GM21423 (cell line): ENCODE measurements around the gene DNAJC6.
"Not testable (repeated sequence)": the region's sequence is repeated elsewhere in the genome, so short reads cannot be mapped to it uniquely, and the experiment has no call there.

Experiments
- ATAC-seq: cut with Tn5 transposase; IDR thresholded peaks from one replicate; pipeline ENCODE4 v1.9.1; 2021; ENCODE audit warnings: mild to moderate bottlenecking, moderate library complexity; ENCODE audit not compliant: unreplicated experiment

The DNAJC6 gene

DNA sequence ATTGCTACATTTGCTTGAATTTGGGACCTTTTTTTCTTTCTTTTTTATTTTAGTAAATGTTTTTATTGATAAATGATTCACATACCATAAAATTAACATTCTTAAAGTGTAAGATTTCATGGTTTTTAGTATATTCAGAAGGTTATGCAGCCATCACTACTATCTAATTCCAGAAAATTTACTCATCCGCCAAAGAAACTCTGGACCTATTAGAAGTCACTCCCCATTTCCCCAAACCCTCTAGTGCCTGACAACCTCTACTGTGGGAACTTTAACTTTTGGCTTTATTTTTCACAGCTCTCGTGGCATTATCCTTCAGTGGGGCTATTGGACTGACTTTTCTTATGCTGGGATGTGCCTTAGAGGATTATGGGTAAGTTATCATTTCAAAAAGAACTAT is 115.7 kb downstream of the DNAJC6 start:
- ATAC-seq: no peak

DNA sequence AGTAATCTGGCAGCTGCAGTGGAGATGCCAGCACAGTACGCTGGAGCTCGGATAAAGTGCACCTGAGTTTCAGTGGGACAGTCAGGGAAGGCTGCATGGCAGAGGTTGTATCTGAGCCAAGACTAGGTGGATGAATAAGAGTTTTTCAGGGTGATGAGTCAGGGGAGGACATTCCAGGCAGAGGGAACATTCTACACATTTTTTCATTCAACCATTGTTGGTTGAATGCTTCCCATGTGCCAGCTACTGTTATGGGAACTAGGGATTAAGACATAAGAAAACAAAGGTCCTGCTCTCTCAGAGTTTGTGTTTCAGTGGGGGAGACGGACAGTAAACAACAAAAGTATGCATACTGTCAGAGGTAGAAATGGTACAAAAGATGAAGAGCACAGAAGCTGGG is 116.4 kb downstream of the DNAJC6 start:
- no peak for ATAC-seq

DNA sequence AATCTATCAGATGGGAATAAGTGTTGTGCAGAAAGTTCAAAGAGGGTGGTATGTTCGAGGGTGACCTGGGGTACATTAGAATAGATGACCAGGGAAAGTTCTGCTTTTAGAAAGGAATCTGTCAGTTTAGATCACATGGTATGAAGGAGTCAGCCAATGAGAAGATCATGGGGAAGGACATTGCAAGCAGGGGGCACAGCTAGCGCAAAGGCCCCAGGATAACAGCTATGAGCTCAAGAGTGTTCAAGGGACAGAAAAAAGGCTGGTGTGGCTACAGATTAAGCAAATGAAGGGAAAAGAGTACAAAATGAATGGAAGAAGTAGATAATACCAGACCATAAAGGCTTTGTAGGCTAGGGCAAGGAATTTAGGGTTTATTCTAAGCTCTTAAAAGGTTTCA is 119.7 kb downstream of the DNAJC6 start:
- ATAC-seq: no peak

DNA sequence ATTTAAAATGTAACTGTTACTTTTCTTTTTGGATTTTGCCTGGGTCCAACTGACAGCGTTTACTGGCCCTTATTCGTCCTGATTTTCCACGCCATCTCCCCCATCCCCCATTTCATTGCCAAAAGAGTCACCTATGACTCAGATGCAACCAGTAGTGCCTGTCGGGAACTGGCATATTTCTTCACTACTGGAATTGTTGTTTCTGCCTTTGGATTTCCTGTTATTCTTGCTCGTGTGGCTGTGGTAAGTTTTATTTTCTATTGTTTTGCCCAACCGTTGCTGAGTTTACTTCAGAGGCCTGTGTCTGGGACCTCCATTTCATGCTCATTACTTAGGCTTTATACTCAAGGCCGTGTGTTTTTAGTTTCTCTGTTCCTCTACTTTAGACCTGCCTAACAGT is 120.5 kb downstream of the DNAJC6 start:
- ATAC-seq: no peak

DNA sequence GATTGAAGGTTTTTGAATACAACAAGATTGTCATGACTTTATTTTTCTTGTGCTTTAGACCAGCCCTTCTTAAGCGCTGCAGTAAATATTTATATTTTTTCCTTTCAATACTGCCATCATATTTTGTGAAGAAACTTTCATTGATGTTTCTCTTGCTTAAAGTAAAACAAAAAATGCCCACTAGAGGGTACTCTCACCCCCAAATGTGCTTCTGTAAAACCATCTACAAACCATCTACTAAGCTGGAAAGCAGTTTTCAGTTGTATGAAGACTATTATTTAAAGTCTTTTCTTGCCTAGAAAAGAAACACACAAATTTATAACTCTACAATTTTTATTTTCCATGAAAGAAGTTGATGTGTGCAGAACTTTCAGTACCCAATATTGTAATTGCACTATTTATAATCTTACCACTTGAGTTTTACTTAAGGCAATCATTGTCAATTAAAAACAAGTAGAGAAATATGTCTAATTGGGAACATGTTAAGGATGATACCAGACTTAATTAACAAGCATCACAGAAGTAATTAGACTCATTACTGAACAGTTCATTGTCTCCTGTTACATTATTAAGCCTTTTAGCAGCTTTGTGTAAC is 121.9 kb downstream of the DNAJC6 start:
- ATAC-seq: no peak

DNA sequence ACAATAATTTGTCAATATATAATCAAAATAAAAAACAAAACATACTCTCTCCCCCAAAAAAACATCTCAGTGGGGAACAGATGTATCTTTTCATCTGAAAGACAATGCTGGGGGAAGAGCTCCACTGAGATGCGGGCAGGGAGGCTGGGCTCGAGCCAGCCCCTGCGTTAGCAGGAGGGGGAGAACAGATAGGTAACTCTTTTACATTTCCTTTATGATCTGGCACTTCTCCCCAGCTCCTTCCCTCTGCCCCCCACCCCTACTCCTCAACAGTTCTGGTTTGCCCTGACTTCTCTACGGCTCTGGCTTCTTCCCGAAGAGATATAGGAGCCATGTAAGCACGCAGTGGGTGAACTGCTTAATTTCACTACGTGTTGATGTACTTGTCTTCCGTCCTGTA is 123.6 kb downstream of the DNAJC6 start:
- ATAC-seq: no peak

DNA sequence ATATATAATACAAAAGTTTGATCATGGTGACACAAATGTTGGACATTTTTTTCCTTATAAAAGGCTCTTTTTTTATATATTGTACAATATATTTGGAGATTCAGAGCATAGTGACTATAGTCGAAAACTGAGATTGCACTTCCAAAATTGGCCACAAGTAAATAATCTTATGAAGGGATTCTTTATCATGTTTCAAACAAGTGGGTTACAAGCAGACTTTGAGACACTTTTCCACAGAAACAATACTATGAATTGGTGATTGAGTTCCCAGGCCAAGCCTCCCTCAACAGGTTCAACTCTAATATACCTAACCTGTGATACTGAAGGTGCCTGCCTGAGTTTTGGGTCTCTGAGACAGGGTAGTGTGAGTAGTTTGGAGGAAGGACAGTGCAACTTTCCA is 124.9 kb downstream of the DNAJC6 start:
- ATAC-seq: no peak

DNA sequence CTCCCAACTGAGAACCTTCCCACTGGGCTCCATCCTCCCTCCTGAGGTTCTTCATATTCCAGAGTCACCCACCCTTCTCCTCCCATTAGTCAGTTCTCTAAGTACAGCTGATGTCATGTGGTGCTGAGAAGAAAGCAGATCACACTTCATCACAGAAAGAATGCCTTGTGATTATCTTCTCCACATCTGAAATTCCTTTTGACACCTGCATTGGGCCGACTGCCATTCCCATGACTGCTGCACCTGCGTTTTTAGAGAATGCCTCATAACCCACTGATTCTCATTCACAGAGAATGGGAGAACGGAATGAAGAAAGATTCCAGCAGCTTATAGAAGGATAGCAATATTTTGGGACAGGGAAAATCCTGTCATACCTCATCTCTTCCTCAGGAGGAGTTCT is 125.4 kb downstream of the DNAJC6 start:
- no peak for ATAC-seq

DNA sequence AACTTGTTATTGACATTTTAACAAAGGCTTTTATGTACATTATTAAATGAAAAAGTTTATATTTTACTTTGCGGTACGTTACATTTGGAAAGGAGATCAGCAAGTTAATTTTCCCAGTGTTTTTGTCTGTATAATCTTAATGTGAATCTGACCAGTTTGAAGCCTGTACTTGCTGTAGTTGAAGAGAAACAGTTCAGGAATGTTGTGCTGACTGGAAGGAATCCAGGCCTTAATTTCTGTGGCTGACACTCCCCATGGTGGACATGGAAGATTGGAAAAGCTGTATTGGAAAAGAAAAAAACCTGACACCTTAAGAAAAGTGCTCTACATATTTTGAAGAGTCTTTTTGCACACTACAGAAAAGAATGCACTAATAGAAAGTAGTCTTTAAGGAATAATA is 126.6 kb downstream of the DNAJC6 start:
- ATAC-seq: no peak

DNA sequence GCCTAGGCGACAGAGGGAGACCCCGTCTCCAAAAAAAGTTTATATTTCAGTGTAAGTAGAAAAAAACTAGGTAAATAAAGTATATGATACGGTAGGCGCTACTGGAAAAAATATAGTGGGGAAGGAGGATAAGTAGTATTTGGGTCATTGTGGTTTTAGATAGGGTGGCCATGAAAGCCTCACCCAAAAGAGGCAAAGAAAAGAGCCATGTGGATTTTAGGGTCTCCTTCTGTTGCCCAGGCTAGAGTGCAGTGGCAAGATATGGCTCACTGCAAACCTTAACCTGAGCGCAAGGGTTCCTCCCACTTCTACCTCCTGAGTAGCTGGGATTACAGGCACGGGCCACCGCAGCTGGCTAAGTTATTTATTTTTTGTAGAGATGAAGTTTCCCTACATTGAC is 128.3 kb downstream of the DNAJC6 start:
- no peak for ATAC-seq

DNA sequence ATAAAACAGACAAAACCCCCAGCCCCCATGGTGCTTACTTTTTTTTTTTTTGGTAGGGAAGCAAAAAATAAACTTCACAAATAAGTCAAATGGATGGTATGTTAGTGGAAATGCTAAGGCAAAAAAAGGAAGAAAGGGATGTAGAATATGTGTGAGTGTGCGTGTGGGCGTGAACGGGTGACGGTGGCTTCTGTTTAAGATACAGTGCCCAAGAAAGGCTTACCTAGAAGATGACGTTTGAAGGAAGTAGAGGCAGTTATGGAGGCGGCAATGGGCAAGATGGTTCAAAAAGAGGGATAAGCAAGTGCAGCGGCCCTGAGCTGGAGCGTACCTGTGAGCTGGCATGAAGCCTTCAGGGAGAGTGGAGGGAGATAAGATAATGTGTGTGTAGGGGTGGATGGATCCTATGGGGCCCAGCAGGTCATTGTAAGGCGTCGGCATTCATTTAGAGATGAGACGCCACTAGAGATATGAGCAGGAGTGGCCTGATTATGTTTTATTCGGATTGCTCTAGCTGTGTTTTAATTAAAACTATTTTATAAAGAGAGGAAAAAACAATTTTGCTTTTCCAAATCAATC is 131.1 kb downstream of the DNAJC6 start:
- ATAC-seq: no peak

DNA sequence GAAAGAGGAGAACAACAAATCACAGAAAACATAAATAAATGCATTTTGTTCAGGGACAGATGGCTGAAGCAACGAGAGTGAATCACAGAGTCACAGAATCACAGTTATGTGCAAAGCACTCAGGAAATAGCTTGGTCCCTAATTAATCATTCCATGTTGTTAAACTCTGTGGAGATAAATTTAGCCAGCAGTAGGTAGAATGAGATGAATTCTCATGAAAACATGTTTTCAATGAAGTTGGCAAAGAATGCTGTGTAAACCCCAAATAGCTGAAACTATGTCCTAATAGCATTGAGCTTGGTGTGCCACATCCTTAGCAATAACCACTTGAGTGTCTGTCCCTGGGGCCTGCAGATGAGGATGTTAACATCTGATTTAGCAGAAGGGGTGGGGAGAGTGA is 131.6 kb downstream of the DNAJC6 start:
- ATAC-seq: no peak

DNA sequence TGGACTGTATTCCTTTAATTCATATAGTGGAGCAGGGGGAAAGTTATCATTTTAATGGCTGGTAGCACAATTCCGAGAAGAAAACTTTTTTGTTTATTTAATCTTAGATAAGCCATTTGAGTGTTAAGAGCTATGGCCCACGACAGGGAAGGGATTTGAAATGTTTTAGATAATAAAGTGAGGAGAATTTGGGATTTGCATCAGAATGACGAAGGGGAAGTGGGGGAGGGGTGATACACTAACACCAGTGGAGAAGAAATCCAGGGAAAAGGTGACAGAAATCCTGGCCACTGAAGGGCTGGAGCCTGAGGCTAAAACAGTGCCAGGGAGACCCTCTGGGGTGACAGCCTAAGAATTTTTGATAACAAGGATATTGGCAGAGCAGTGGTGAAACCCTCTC is 132.1 kb downstream of the DNAJC6 start:
- ATAC-seq: no peak

DNA sequence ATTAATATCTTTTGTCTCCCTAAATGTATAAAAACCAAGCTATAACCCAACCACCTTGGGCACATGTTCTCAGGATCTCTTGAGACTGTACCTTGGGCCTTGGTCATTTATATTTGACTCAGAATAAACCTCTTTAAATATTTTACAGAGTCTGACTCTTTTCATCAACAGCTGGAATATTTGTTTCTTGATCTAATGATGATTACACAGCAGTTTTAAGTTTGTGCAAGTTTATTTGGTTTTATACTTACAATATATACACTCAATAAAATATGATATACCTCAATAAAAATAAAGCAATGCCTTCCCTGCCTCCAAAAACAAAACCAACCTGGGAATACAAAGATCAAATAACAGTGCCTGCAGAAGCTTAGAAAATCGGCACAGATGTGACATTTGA is 133.1 kb downstream of the DNAJC6 start:
- no peak for ATAC-seq

DNA sequence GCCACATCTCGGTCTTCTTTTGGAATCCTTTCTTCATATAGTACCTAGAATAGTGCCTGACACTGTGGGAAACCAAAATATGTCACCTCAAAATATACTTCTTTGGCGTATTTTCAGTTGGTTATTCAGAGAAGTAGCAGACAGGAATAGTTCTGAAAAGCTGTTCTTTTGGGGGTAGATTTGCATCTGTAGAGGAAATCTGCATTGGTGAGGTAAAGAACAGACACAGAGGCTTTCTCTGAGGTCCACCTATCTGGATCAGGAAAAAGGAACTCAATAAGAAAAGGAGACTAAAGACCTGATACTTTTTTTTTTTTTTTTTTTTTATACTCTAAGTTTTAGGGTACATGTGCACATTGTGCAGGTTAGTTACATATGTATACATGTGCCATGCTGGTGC is 134.3 kb downstream of the DNAJC6 start:
- no peak for ATAC-seq

DNA sequence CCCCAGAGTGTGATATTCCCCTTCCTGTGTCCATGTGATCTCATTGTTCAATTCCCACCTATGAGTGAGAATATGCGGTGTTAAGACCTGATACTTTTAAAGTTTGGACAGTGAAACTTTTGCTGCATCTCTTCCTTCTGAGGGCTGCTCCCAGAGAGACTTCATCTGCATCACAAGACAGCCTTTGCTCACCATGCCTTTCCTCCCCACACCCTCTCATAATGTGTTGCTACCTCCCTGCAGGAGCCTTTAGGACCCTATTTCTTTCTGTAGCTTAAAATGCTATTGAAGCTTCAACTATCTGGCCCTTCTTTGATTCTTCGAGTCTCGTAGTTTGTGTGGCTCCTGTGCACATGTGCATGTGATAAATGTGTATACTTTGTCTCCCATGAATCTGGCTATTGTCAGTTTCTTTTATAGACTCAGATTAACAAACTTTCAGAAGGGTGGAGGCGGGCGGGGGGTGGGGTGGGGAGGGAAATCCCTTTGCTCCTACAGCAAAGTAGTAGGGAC is 134.8 kb downstream of the DNAJC6 start:
- ATAC-seq: no peak

DNA sequence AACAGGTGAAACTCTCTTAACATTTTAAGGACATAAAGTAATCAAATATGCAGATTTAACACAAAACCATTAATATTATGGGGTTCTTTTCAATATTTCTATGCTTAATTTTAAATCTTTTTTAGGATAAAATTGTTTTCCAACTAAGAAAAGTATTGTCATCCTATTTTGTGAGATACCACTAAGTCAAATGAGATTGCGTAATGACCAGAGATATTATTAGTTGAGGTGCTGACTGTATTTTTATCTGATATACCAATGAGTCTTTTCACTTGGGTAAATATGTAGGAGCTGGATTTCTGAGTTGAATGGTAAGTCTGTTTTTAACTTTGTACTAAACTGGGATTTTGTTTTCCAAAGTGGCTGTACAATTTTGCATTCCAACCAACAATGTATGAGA is 136.5 kb downstream of the DNAJC6 start:
- ATAC-seq: no peak

DNA sequence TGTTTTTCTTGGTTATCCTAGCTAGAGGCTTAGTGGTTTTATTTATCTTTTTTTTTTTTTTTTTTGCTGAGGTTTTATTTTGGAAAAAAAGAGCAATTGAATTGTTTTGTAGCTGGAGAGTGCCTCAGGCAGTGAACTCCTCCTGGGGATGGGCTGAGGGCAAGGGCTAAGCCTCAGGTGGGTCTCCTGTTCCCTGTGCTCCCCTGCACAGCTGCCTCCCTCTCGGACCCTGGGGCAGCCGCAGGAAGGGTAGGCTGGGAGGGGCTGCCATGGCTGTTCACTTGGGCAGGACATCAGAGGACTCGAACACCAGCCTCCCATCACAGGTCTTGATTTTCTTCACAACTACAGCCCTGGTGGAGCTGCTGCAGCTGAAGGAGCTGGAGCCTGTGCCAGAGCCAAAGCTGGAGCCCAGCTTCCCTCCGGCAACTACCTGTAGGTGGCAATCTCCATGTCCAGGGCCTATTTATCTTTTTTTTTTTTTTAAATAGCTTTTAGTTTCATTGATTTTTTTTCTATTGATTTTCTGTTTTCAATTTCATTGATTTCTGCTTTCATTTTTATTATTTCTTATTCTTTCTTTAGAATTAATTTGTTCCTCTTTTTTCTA is 140.0 kb downstream of the DNAJC6 start:
- ATAC-seq: no peak

DNA sequence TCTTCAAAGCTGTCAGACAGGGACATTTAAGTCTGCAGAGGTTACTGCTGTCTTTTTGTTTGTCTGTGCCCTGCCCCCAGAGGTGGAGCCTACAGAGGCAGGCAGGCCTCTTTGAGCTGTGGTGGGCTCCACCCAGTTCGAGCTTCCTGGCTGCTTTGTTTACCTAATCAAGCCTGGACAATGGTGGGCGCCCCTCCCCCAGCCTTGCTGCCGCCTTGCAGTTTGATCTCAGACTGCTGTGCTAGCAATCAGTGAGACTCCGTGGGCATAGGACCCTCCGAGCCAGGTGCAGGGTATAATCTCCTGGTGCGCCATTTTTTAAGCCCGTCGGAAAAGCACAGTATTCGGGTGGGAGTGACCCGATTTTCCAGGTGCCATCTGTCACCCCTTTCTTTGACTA is 146.3 kb downstream of the DNAJC6 start:
- not testable (repeated sequence) for ATAC-seq

DNA sequence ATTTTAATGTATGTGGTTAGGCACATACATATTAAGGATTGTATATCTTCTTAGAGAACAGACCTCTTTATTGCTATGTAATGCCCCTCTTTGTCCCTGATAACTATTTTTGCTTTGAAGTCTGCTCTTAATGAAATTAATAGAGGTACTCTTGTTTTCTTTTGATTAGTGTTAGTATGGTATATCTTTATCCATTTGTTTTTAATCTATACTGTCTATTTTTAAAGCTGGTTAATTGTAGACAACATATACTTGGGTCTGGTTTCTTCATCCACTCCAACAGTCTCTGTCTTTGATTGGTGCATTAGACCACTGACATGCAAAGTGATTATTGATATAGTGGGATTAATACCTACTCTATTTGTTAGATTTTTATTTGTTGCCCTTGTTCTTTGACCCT is 147.1 kb downstream of the DNAJC6 start:
- ATAC-seq: no peak

DNA sequence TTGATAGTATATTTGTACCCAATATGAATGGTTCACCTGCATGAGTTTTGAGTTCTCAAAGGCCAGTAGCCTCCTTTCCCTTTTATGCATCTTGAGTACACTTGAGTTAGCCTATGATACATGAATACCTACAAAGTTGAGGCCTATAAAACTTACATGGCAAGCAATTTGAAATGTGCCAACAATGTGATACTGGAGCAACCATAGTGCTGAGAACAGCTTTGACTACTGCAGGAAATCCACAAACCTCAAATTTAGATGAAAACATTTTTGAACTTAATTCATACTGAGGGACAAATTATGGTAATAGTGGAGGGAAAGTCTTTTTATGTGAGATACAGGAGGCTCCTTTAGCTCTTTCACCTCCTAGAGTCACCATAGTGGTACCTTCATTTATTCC is 148.5 kb downstream of the DNAJC6 start:
- ATAC-seq: no peak

DNA sequence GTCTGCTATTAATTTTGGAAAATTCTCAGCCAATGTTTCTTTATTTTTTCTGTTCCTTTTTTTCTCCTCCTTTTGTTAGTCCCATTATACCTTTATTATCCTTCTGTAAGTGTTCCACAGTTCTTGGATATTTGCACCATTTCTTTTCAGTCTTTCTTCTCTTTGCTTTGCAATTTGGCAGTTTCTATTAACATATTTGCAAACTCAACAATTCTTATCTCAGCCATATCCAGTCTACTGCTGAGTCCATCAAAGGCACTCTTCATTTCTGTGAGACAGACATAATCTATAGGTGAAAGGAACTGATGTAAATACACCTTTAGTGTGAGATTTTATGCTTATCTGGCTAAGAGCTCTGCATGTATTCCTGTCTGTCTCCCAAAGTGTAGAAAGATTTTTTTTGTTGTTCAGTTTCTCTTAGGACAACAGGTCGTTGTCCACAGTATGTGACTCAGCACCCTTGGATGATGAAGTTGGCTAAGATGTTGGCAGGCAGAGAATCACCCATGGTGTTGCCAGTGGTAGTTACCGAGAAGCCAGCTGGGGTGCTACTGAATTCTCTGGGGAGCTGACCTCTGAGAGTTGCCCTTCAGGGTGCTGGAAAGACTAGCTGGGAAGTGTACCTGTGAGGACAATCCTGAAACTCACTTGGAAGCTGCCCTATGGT is 149.5 kb downstream of the DNAJC6 start:
- ATAC-seq: peak; percentile 18
